GM12878 (cell line): Measurements from ENCODE around the gene MAGI2. TPM values are rescaled to one million over a fixed set of nuclear protein-coding genes. Genes with fewer than 3 reads are reported as not detected.

ENCODE experiments used
- ATAC-seq: fragments of 200-7000 bp; cut with Tn5 transposase; 3 replicates; pipeline ENCODE4 v1.9.1; 2020; ENCODE audit warnings: mild to moderate bottlenecking, moderate library complexity
- BruUV-seq: library from RNA; stranded (reverse); fragments of 400-500 nt; replicated peaks from 2 replicates; lab custom pipeline; 2021; lab: Mats Ljungman, UMichigan
- CTCF ChIA-PET: fragments of 300-600 bp; sonication (Branson Sonifier 250); formaldehyde crosslinking; extraction: SDS; loops from one replicate; lab custom pipeline; 2021; ENCODE audit warnings: inconsistent platforms; lab: Yijun Ruan, JAX
- POLR2A ChIA-PET: fragments of 350-600 bp; formaldehyde crosslinking; extraction: SDS; loops from one replicate; lab custom pipeline; 2021; ENCODE audit warnings: inconsistent platforms; lab: Charles Lee
- RAD21 ChIA-PET: fragments of 300-600 bp; sonication (Branson Sonifier 250); formaldehyde crosslinking; loops from one replicate; lab custom pipeline; 2023; ENCODE audit warnings: antibody characterized with exemption; ENCODE audit not compliant: unreplicated experiment; lab: Charles Lee
- SMC1A ChIA-PET: fragments of 300-600 bp; sonication (Branson Sonifier 250); formaldehyde crosslinking; loops from one replicate; lab custom pipeline; 2023; ENCODE audit not compliant: unreplicated experiment, uncharacterized antibody; lab: Charles Lee
- DNase-seq: peaks from one replicate; pipeline ENCODE4 v3.0.0-alpha.2; 2011; ENCODE audit warnings: low read depth, low spot score
- FAIRE-seq: peaks from 3 replicates; lab custom pipeline; 2011; peaks lifted over from hg19 to GRCh38; lab: Jason Lieb, UNC
- H2AFZ ChIP-seq: 2 replicates; pipeline ENCODE4 v1.6.0; 2011; ENCODE audit warnings: low read depth, low read length, control low read depth; ENCODE audit not compliant: control insufficient read depth
- H3K27ac ChIP-seq: 2 replicates; pipeline ENCODE4 v1.5.1; 2011; ENCODE audit warnings: control low read depth; ENCODE audit not compliant: control insufficient read depth, insufficient read depth
- H3K27me3 ChIP-seq, 2 experiments: replicated peaks in 1 of 2; 2 replicates each; pipeline versions ENCODE4 v1.6.0 to v1.6.1; 2011; ENCODE audit warnings: low read length in 1 of 2; ENCODE audit not compliant: control insufficient read depth in 2 of 2, insufficient read depth in 2 of 2
- H3K36me3 ChIP-seq, 2 experiments: 2 replicates each; pipeline ENCODE4 v1.5.1; 2011; ENCODE audit warnings: low read length in 1 of 2; ENCODE audit not compliant: control insufficient read depth in 2 of 2, insufficient read depth in 2 of 2
- H3K4me1 ChIP-seq: 2 replicates; pipeline ENCODE4 v1.6.1; 2011; ENCODE audit warnings: mild to moderate bottlenecking, low read length, moderate library complexity, mixed read lengths; ENCODE audit not compliant: control insufficient read depth, insufficient read depth
- H3K4me2 ChIP-seq: 2 replicates; pipeline ENCODE4 v1.6.0; 2011; ENCODE audit warnings: control low read depth; ENCODE audit not compliant: control insufficient read depth, insufficient read depth
- H3K4me3 ChIP-seq: fragments of 200-600 bp; sonication (generic); 2 replicates; pipeline ENCODE4 v1.5.1; 2016
- H3K79me2 ChIP-seq: 2 replicates; pipeline ENCODE4 v1.6.0; 2011; ENCODE audit warnings: low read length; ENCODE audit not compliant: control insufficient read depth, insufficient read depth
- H3K9ac ChIP-seq: 2 replicates; pipeline ENCODE4 v1.8.0; 2011; ENCODE audit warnings: low read length, control low read depth, mixed read lengths; ENCODE audit not compliant: control insufficient read depth, insufficient read depth
- H3K9me3 ChIP-seq: replicated peaks from 3 replicates; pipeline ENCODE4 v1.5.1; 2011; ENCODE audit warnings: mild to moderate bottlenecking, low read length; ENCODE audit not compliant: control insufficient read depth, insufficient read depth
- H4K20me1 ChIP-seq: 2 replicates; pipeline ENCODE4 v1.6.0; 2011; ENCODE audit not compliant: control insufficient read depth, insufficient read depth
- BRCA1 ChIP-seq: IDR thresholded peaks from 2 replicates; pipeline ENCODE4 v1.6.1; 2011; ENCODE audit warnings: low read depth, low read length, improper control_type of control experiment
- DPF2 ChIP-seq: fragments of 450-650 bp; IDR thresholded peaks from 2 replicates; pipeline ENCODE4 v1.6.1; 2017; ENCODE audit warnings: mild to moderate bottlenecking
- EED ChIP-seq: sonication (generic); IDR thresholded peaks from 2 replicates; pipeline ENCODE4 v1.6.1; 2016; ENCODE audit warnings: antibody characterized with exemption, low read depth
- EGR1 ChIP-seq, 2 experiments: IDR thresholded peaks; 1 replicate in 1 of 2; 2 replicates in 1 of 2; pipeline ENCODE4 v1.6.1; 2011 to 2012; ENCODE audit warnings: low read depth in 2 of 2, low read length in 2 of 2, borderline replicate concordance in 1 of 2, mild to moderate bottlenecking in 1 of 2, moderate library complexity in 1 of 2
- FOS ChIP-seq: IDR thresholded peaks from 3 replicates; pipeline ENCODE4 v1.6.1; 2011; ENCODE audit warnings: borderline replicate concordance; ENCODE audit not compliant: insufficient read length; ENCODE audit errors: extremely low read depth
- LARP7 ChIP-seq: fragments of 450-650 bp; IDR thresholded peaks from 2 replicates; pipeline ENCODE4 v1.6.1; 2017; ENCODE audit warnings: mild to moderate bottlenecking
- NRF1 ChIP-seq: conservative IDR thresholded peaks from 2 replicates; pipeline ENCODE4 v1.6.1; 2011; ENCODE audit warnings: mild to moderate bottlenecking, low read depth, low read length, improper control_type of control experiment
- RELA ChIP-seq: fragments of 450-650 bp; IDR thresholded peaks from 2 replicates; pipeline ENCODE4 v1.8.0; 2014; ENCODE audit warnings: borderline replicate concordance; ENCODE audit not compliant: partially characterized antibody
- SMAD1 ChIP-seq: fragments of 450-650 bp; IDR thresholded peaks from 2 replicates; pipeline ENCODE4 v1.6.1; 2018; ENCODE audit warnings: mild to moderate bottlenecking, low read depth; ENCODE audit not compliant: partially characterized antibody
- TBL1XR1 ChIP-seq: IDR thresholded peaks from 2 replicates; pipeline ENCODE4 v1.6.1; 2012; ENCODE audit warnings: low read depth, low read length, improper control_type of control experiment
- WGBS: methylation state at CpG from one replicate; pipeline ENCODE4 v1.1.6; 2016; ENCODE audit warnings: low lambda C conversion rate; ENCODE audit not compliant: insufficient replicate concordance, insufficient coverage; ENCODE audit errors: missing lambda C conversion rate; 5-methylcytosine and 5-hydroxymethylcytosine counted together
- in situ Hi-C: fragments of 300-500 bp; cut with MboI; formaldehyde crosslinking; loops from 9 replicates; pipeline ENCODE4 v1.14.3; 2018; ENCODE audit warnings: mixed read lengths
- intact Hi-C: fragments of 100-400 bp; cut with micrococcal nuclease; formaldehyde crosslinking; loops from one replicate; pipeline ENCODE4 v1.14.2; 2022; ENCODE audit not compliant: unreplicated experiment
- polyA plus RNA-seq, 11 experiments: library from polyadenylated mRNA; depleted of rRNA in 4 of 11; unstranded in 6 of 11; stranded (reverse) in 5 of 11; fragments of >200 nt; fragmentation: Nextera tagmentation in 4 of 11; fragmentation: Illumina TruSeq in 1 of 11; extraction: Ambion mirVana in 4 of 11; extraction: Trizol in 1 of 11; gene quantifications; 1 replicate in 1 of 11; 2 replicates in 10 of 11; pipeline versions ENCODE4 v1.2.1 to v1.2.3, GENCODE V29; 2011 to 2016; ENCODE audit warnings: inconsistent platforms in 2 of 11, missing spikeins in 2 of 11, low read depth in 1 of 11
- total RNA-seq, 4 experiments: library from RNA; depleted of rRNA in 3 of 4; stranded (reverse); fragments of >200 nt in 3 of 4; fragmentation: Illumina TruSeq in 1 of 4; extraction: Trizol in 1 of 4; gene quantifications; 2 replicates each; pipeline versions ENCODE4 v1.2.1 to v1.2.3, GENCODE V29; 2013 to 2021
- TF ChIP-seq, protein P1 (sequence below): fragments of 450-650 bp; IDR thresholded peaks from 2 replicates; pipeline ENCODE4 v1.6.1; 2016; ENCODE audit warnings: mild to moderate bottlenecking
- TF ChIP-seq, protein P2 (sequence below), 3 experiments: IDR thresholded peaks in 2 of 3; conservative IDR thresholded peaks in 1 of 3; 2 replicates each; pipeline ENCODE4 v1.5.1; 2011; ENCODE audit warnings: low read depth in 3 of 3, low read length in 3 of 3, mild to moderate bottlenecking in 3 of 3, control low read depth in 2 of 3, moderate library complexity in 2 of 3, inconsistent platforms in 1 of 3, mixed read lengths in 1 of 3; ENCODE audit not compliant: control insufficient read depth in 2 of 3, insufficient read depth in 1 of 3; ENCODE audit errors: extremely low read depth in 1 of 3
- TF ChIP-seq, protein P3 (sequence below): fragments of 450-650 bp; IDR thresholded peaks from 2 replicates; pipeline ENCODE4 v1.6.1; 2018; ENCODE audit warnings: borderline replicate concordance, mild to moderate bottlenecking; ENCODE audit not compliant: partially characterized antibody
- TF ChIP-seq, protein P4 (sequence below): IDR thresholded peaks from 2 replicates; pipeline ENCODE4 v1.6.1; 2012; ENCODE audit warnings: mild to moderate bottlenecking, low read depth, low read length

MAGI2 gene
- total and polyA plus RNA-seq, 10 of the 15 experiments (the other 5 are each of a cell fraction or from before 2014, with no cell fraction given) = 0.01 to 0.31 (median 0.05) TPM; not detected in 2

DNA sequence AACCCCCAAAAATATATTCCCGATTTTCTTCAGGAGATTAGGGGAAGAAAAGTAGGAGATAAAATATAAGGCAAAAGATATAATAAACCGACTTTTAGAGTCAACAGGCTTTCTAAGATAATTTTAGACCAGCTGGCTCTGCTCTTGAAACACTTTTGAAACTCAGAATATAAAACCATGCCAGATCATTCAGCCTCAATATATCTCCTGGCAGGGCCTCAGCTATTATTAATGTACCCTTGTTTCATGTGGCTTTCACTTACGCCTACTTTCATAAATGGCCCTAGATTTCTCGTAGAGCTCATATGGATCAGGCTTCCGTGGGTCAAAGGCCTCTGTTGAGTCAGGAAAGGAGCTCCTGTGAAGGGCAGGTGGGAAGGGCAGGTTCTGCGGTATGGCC is 1258.9 kb downstream of the MAGI2 start:
- Histone ChIP-seq H3K36me3 (no peaks in the 10 kb centered on the region), H3K79me2 (no peaks in the 10 kb centered on the region), H3K27me3 (no peaks in the 10 kb centered on the region), H3K27ac (no peak overlapping the region), H3K9ac (no peak overlapping the region), H3K4me2 (no peak overlapping the region), H4K20me1 (no peaks in the 10 kb centered on the region), H3K9me3 (no peaks in the 10 kb centered on the region), H3K4me1 (no peaks in the 10 kb centered on the region), H2AFZ (no peak overlapping the region), H3K4me3 (no peak overlapping the region)
- CTCF ChIA-PET = no interaction called here
- intact Hi-C loops (no loop called here), in situ Hi-C loops (no loop called here)
- no TSS peak for BruUV-seq
- ATAC-seq (no peak), DNase-seq (no peak), FAIRE-seq (no peak)
- POLR2A ChIA-PET = no interaction called here
- TF ChIP-seq LARP7 (no peak), TBL1XR1 (no peak), EGR1 (IDR thresholded peaks at IDR 0.05; ENCODE audit: borderline replicate concordance in 1 of 2, low read depth in 2 of 2, low read length in 2 of 2) (no peak), EED (no peak), FOS (no peak), NRF1 (no peak), RELA (no peak), BRCA1 (no peak), DPF2 (no peak), SMAD1 (no peak)
- TF ChIP-seq, protein P1, sequence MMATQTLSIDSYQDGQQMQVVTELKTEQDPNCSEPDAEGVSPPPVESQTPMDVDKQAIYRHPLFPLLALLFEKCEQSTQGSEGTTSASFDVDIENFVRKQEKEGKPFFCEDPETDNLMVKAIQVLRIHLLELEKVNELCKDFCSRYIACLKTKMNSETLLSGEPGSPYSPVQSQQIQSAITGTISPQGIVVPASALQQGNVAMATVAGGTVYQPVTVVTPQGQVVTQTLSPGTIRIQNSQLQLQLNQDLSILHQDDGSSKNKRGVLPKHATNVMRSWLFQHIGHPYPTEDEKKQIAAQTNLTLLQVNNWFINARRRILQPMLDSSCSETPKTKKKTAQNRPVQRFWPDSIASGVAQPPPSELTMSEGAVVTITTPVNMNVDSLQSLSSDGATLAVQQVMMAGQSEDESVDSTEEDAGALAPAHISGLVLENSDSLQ = no peak
- TF ChIP-seq, protein P2, sequence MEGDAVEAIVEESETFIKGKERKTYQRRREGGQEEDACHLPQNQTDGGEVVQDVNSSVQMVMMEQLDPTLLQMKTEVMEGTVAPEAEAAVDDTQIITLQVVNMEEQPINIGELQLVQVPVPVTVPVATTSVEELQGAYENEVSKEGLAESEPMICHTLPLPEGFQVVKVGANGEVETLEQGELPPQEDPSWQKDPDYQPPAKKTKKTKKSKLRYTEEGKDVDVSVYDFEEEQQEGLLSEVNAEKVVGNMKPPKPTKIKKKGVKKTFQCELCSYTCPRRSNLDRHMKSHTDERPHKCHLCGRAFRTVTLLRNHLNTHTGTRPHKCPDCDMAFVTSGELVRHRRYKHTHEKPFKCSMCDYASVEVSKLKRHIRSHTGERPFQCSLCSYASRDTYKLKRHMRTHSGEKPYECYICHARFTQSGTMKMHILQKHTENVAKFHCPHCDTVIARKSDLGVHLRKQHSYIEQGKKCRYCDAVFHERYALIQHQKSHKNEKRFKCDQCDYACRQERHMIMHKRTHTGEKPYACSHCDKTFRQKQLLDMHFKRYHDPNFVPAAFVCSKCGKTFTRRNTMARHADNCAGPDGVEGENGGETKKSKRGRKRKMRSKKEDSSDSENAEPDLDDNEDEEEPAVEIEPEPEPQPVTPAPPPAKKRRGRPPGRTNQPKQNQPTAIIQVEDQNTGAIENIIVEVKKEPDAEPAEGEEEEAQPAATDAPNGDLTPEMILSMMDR (IDR thresholded peaks at IDR 0.05 in 2 of 3, conservative IDR thresholded peaks at IDR 0.05 in 1 of 3; ENCODE audit: control insufficient read depth in 2 of 3, extremely low read depth in 1 of 3, insufficient read depth in 1 of 3, low read depth in 3 of 3, low read length in 3 of 3) = no peak
- TF ChIP-seq, protein P3, sequence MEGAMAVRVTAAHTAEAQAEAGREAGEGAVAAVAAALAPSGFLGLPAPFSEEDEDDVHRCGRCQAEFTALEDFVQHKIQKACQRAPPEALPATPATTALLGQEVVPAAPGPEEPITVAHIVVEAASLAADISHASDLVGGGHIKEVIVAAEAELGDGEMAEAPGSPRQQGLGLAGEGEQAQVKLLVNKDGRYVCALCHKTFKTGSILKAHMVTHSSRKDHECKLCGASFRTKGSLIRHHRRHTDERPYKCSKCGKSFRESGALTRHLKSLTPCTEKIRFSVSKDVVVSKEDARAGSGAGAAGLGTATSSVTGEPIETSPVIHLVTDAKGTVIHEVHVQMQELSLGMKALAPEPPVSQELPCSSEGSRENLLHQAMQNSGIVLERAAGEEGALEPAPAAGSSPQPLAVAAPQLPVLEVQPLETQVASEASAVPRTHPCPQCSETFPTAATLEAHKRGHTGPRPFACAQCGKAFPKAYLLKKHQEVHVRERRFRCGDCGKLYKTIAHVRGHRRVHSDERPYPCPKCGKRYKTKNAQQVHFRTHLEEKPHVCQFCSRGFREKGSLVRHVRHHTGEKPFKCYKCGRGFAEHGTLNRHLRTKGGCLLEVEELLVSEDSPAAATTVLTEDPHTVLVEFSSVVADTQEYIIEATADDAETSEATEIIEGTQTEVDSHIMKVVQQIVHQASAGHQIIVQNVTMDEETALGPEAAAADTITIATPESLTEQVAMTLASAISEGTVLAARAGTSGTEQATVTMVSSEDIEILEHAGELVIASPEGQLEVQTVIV = no peak
- TF ChIP-seq, protein P4, sequence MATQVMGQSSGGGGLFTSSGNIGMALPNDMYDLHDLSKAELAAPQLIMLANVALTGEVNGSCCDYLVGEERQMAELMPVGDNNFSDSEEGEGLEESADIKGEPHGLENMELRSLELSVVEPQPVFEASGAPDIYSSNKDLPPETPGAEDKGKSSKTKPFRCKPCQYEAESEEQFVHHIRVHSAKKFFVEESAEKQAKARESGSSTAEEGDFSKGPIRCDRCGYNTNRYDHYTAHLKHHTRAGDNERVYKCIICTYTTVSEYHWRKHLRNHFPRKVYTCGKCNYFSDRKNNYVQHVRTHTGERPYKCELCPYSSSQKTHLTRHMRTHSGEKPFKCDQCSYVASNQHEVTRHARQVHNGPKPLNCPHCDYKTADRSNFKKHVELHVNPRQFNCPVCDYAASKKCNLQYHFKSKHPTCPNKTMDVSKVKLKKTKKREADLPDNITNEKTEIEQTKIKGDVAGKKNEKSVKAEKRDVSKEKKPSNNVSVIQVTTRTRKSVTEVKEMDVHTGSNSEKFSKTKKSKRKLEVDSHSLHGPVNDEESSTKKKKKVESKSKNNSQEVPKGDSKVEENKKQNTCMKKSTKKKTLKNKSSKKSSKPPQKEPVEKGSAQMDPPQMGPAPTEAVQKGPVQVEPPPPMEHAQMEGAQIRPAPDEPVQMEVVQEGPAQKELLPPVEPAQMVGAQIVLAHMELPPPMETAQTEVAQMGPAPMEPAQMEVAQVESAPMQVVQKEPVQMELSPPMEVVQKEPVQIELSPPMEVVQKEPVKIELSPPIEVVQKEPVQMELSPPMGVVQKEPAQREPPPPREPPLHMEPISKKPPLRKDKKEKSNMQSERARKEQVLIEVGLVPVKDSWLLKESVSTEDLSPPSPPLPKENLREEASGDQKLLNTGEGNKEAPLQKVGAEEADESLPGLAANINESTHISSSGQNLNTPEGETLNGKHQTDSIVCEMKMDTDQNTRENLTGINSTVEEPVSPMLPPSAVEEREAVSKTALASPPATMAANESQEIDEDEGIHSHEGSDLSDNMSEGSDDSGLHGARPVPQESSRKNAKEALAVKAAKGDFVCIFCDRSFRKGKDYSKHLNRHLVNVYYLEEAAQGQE = no peak
- WGBS = 32% methylated on average over 6 of the region's 6 CpGs
- RAD21 ChIA-PET = no interaction called here
- SMC1A ChIA-PET = no interaction called here
